H1 (cell line): ENCODE data around the gene ST6GALNAC4. TPM values are rescaled to one million over a fixed set of nuclear protein-coding genes. Genes with fewer than 3 reads are reported as not detected.

Experiments used
- CTCF ChIA-PET: fragments of 300-600 bp; sonication (Branson Sonifier 250); formaldehyde crosslinking; loops from one replicate; lab custom pipeline; 2021; ENCODE audit not compliant: partially characterized antibody; lab: Charles Lee
- POLR2A ChIA-PET: fragments of 300-600 bp; sonication (Branson Sonifier 250); formaldehyde crosslinking; loops from one replicate; lab custom pipeline; 2021; ENCODE audit warnings: inconsistent platforms; ENCODE audit not compliant: partially characterized antibody; lab: Charles Lee
- DNase-seq, 2 experiments: peaks; one replicate each; pipeline versions ENCODE4 v3.0.0 to v3.0.0-alpha.2; 2010 to 2022; ENCODE audit warnings: low spot score in 2 of 2, low read depth in 1 of 2, mixed read lengths in 1 of 2
- FAIRE-seq: peaks from 2 replicates; lab custom pipeline; 2011; peaks lifted over from hg19 to GRCh38; lab: Jason Lieb, UNC
- H2AFZ ChIP-seq: 2 replicates; pipeline ENCODE4 v1.8.1; 2012; ENCODE audit warnings: low read length, inconsistent platforms
- H2AK5ac ChIP-seq: 2 replicates; pipeline ENCODE4 v1.6.1; 2013; ENCODE audit warnings: low read depth, low read length
- H2BK120ac ChIP-seq: replicated peaks from 2 replicates; pipeline ENCODE3; 2013; ENCODE audit warnings: low read depth, low read length, inconsistent platforms
- H2BK12ac ChIP-seq: 2 replicates; pipeline ENCODE4 v1.6.1; 2013; ENCODE audit warnings: low read depth, low read length
- H2BK15ac ChIP-seq: 2 replicates; pipeline ENCODE4 v1.6.1; 2013; ENCODE audit warnings: low read length
- H2BK20ac ChIP-seq: 2 replicates; pipeline ENCODE4 v1.6.1; 2013; ENCODE audit warnings: low read length
- H2BK5ac ChIP-seq: 2 replicates; pipeline ENCODE4 v1.6.1; 2013; ENCODE audit warnings: low read depth, low read length
- H3K14ac ChIP-seq: 2 replicates; pipeline ENCODE4 v1.6.1; 2013; ENCODE audit warnings: inconsistent platforms; ENCODE audit not compliant: insufficient read length
- H3K18ac ChIP-seq: 2 replicates; pipeline ENCODE4 v1.6.1; 2013; ENCODE audit warnings: low read length; ENCODE audit errors: extremely low read depth
- H3K23ac ChIP-seq: 2 replicates; pipeline ENCODE4 v1.6.1; 2013; ENCODE audit warnings: inconsistent platforms; ENCODE audit not compliant: insufficient read length
- H3K23me2 ChIP-seq: 2 replicates; pipeline ENCODE4 v1.6.1; 2013; ENCODE audit warnings: low read depth, low read length
- H3K27ac ChIP-seq: 2 replicates; pipeline ENCODE4 v1.6.1; 2011; ENCODE audit warnings: low read depth, low read length, inconsistent platforms
- H3K27me3 ChIP-seq, 4 experiments: replicated peaks in 1 of 4; 1 replicate in 1 of 4; 2 replicates in 3 of 4; pipeline versions ENCODE4 v1.6.1 to v1.8.1; 2011 to 2013; ENCODE audit warnings: low read length in 3 of 4, mild to moderate bottlenecking in 3 of 4, inconsistent platforms in 2 of 4, mixed read lengths in 2 of 4, moderate library complexity in 1 of 4; ENCODE audit not compliant: control insufficient read depth in 3 of 4, insufficient read depth in 3 of 4; ENCODE audit errors: extremely low read depth in 1 of 4
- H3K36me3 ChIP-seq, 4 experiments: 2 replicates each; pipeline versions ENCODE4 v1.6.1 to v1.8.1; 2011 to 2013; ENCODE audit warnings: mild to moderate bottlenecking in 4 of 4, low read length in 3 of 4, moderate library complexity in 2 of 4, control low read depth in 1 of 4, inconsistent platforms in 1 of 4; ENCODE audit not compliant: insufficient read depth in 4 of 4, control insufficient read depth in 2 of 4
- H3K4ac ChIP-seq: replicated peaks from 2 replicates; pipeline ENCODE3; 2013; ENCODE audit warnings: low read length, low read depth, mixed read lengths, inconsistent platforms; ENCODE audit not compliant: insufficient read length
- H3K4me1 ChIP-seq, 4 experiments: replicated peaks in 1 of 4; 1 replicate in 1 of 4; 2 replicates in 3 of 4; pipeline versions ENCODE4 v1.6.1 to v1.8.1; 2011 to 2013; ENCODE audit warnings: low read length in 3 of 4, inconsistent platforms in 2 of 4, mixed read lengths in 1 of 4; ENCODE audit not compliant: insufficient read depth in 4 of 4, control insufficient read depth in 3 of 4
- H3K4me2 ChIP-seq, 2 experiments: 2 replicates each; pipeline versions ENCODE4 v1.6.1 to v1.8.1; 2011 to 2013; ENCODE audit warnings: low read depth in 2 of 2, low read length in 2 of 2, control low read depth in 1 of 2, inconsistent platforms in 1 of 2, mild to moderate bottlenecking in 1 of 2; ENCODE audit not compliant: insufficient read depth in 1 of 2
- H3K4me3 ChIP-seq, 4 experiments: fragments of 200-600, 300-600 bp in 1 of 4; sonication (generic), shearing (Covaris generic), sonication (Bioruptor Twin) in 1 of 4; 2 replicates each; pipeline versions ENCODE4 v1.5.1 to v1.8.1; 2011 to 2016; ENCODE audit warnings: low read length in 4 of 4, low read depth in 3 of 4, control low read depth in 2 of 4, inconsistent platforms in 2 of 4, mild to moderate bottlenecking in 2 of 4, mixed read lengths in 1 of 4, moderate library complexity in 1 of 4; ENCODE audit not compliant: insufficient read depth in 2 of 4; ENCODE audit errors: extremely low read depth in 1 of 4
- H3K56ac ChIP-seq: replicated peaks from 2 replicates; pipeline ENCODE3; 2013; ENCODE audit warnings: low read depth, mild to moderate bottlenecking, mixed read lengths, low read length, inconsistent platforms; ENCODE audit not compliant: insufficient read length
- H3K79me1 ChIP-seq: 2 replicates; pipeline ENCODE4 v1.6.1; 2013; ENCODE audit warnings: low read depth, low read length, control low read depth
- H3K79me2 ChIP-seq, 2 experiments: 2 replicates each; pipeline versions ENCODE4 v1.6.1 to v1.8.1; 2012 to 2013; ENCODE audit warnings: low read length in 2 of 2, mild to moderate bottlenecking in 2 of 2, inconsistent platforms in 1 of 2; ENCODE audit not compliant: insufficient read depth in 2 of 2, control insufficient read depth in 1 of 2
- H3K9ac ChIP-seq, 4 experiments: replicated peaks in 1 of 4; 1 replicate in 1 of 4; 2 replicates in 3 of 4; pipeline versions ENCODE4 v1.6.1 to v1.8.1; 2011 to 2013; ENCODE audit warnings: low read depth in 3 of 4, low read length in 3 of 4, control low read depth in 2 of 4, mild to moderate bottlenecking in 2 of 4, moderate library complexity in 2 of 4, inconsistent platforms in 1 of 4; ENCODE audit errors: extremely low read depth in 1 of 4
- H3K9me3 ChIP-seq, 2 experiments: 2 replicates each; pipeline versions ENCODE4 v1.6.1 to v1.8.1; 2012 to 2013; ENCODE audit warnings: mild to moderate bottlenecking in 2 of 2, moderate library complexity in 2 of 2, control low read depth in 1 of 2, inconsistent platforms in 1 of 2, low read depth in 1 of 2, low read length in 1 of 2, mixed read lengths in 1 of 2; ENCODE audit not compliant: insufficient read depth in 2 of 2
- H4K20me1 ChIP-seq, 2 experiments: replicated peaks in 1 of 2; 2 replicates each; pipeline versions ENCODE3 to v1.8.1; 2011 to 2013; ENCODE audit warnings: inconsistent platforms in 2 of 2, low read length in 2 of 2, mild to moderate bottlenecking in 1 of 2; ENCODE audit not compliant: insufficient read depth in 2 of 2, control insufficient read depth in 1 of 2
- H4K5ac ChIP-seq: 2 replicates; pipeline ENCODE4 v1.6.1; 2013; ENCODE audit warnings: low read length, low read depth, mixed read lengths, inconsistent platforms; ENCODE audit not compliant: insufficient read length
- H4K8ac ChIP-seq: 2 replicates; pipeline ENCODE4 v1.8.0; 2013; ENCODE audit warnings: mild to moderate bottlenecking, moderate library complexity, low read length, inconsistent platforms; ENCODE audit not compliant: insufficient read depth; ENCODE audit errors: extremely low read depth
- H4K91ac ChIP-seq: replicated peaks from 2 replicates; pipeline ENCODE3; 2013; ENCODE audit warnings: low read length, mixed read lengths, inconsistent platforms; ENCODE audit not compliant: insufficient read length
- CEBPB ChIP-seq: IDR thresholded peaks from 2 replicates; pipeline ENCODE4 v1.6.1; 2012; ENCODE audit warnings: low read depth, low read length
- CHD2 ChIP-seq: IDR thresholded peaks from 2 replicates; pipeline ENCODE4 v1.6.1; 2012; ENCODE audit warnings: low read length, improper control_type of control experiment
- E2F6 ChIP-seq: IDR thresholded peaks from 2 replicates; pipeline ENCODE4 v1.6.1; 2012; ENCODE audit warnings: inconsistent platforms
- MAX ChIP-seq: IDR thresholded peaks from 2 replicates; pipeline ENCODE4 v1.6.1; 2012; ENCODE audit warnings: inconsistent platforms
- POLR2AphosphoS5 ChIP-seq: IDR thresholded peaks from 2 replicates; pipeline ENCODE4 v1.6.1; 2011; ENCODE audit warnings: low read depth, low read length
- SIN3A ChIP-seq, 2 experiments: IDR thresholded peaks in 1 of 2; conservative IDR thresholded peaks in 1 of 2; 2 replicates each; pipeline ENCODE4 v1.6.1; 2011 to 2012; ENCODE audit warnings: low read length in 2 of 2, improper control_type of control experiment in 1 of 2, low read depth in 1 of 2, mild to moderate bottlenecking in 1 of 2
- SP2 ChIP-seq: IDR thresholded peaks from 2 replicates; pipeline ENCODE4 v1.6.1; 2012; ENCODE audit warnings: mild to moderate bottlenecking, low read length, inconsistent platforms
- TAF1 ChIP-seq: IDR thresholded peaks from 2 replicates; pipeline ENCODE4 v1.6.1; 2011; ENCODE audit warnings: mild to moderate bottlenecking, low read depth, low read length
- WGBS, 2 experiments: shearing (Covaris generic) in 1 of 2; methylation state at CpG; one replicate each; pipeline versions ENCODE4 v1.1.6 to v1.1.7; 2013 to 2015; ENCODE audit warnings: low lambda C conversion rate in 2 of 2, mixed read lengths in 2 of 2, inconsistent platforms in 1 of 2, low coverage in 1 of 2, missing lambda C conversion rate in 1 of 2; ENCODE audit not compliant: insufficient replicate concordance in 2 of 2, insufficient coverage in 1 of 2, insufficient read length in 1 of 2; ENCODE audit errors: extremely low coverage in 1 of 2, missing lambda C conversion rate in 1 of 2; 5-methylcytosine and 5-hydroxymethylcytosine counted together
- polyA plus RNA-seq, 7 experiments: library from polyadenylated mRNA; depleted of rRNA in 3 of 7; stranded (reverse) in 5 of 7; unstranded in 2 of 7; fragments of >200 nt in 5 of 7; fragments of 200-250 nt in 2 of 7; gene quantifications; 1 replicate in 5 of 7; 2 replicates in 1 of 7; 4 replicates in 1 of 7; pipeline versions ENCODE4 v1.2.1 to v1.2.3, GENCODE V29; 2011 to 2013; ENCODE audit warnings: missing spikeins in 2 of 7, mixed read lengths in 2 of 7
- total RNA-seq: library from RNA; stranded (reverse); fragmentation: NEBNext Ultra II Directional; extraction: Animal tissue kit (Norgen Biotek cat#: 25700); gene quantifications from 2 replicates; pipeline ENCODE4 v1.2.1, GENCODE V29; 2021

ST6GALNAC4 gene
- total and polyA plus RNA-seq, 2 of the 8 experiments (the other 6 are each of a cell fraction or from before 2014, with no cell fraction given), result 21.8 to 34.1 TPM

GRCh38 chr9:127937388-127938297, 20.8 kb upstream of the ST6GALNAC4 start, which contains the start of gene DPM2:
Gene DPM2 (minus strand): TSS chr9:127937854. CDS start chr9:127937820, 34 bp downstream.
- Histone ChIP-seq H3K9me3 (no peaks in the 10 kb centered on the region), H4K91ac (peak within 1 kb of the TSS; percentile 38), H3K56ac (peak within 1 kb of the TSS; percentile 42), H2AK5ac (peak within 1 kb of the TSS; percentile 72), H3K4ac (peak within 1 kb of the TSS; percentile 90), H3K4me1 (peaks cover 0 to 19% (median 14%) of the 10 kb centered on the region in 4 experiments; a peak in 6 of 7 replicates), H2AFZ (peak within 1 kb of the TSS; percentile 54; the same call in 1 of the 2 replicates), H3K27me3 (no peaks in the 10 kb centered on the region), H3K18ac (peak within 1 kb of the TSS; percentile 87), H2BK20ac (no peak within 1 kb of the TSS), H3K9ac (peak within 1 kb of the TSS; percentile 43 to 80 (median 68)), H3K79me2 (peaks cover 0 to 15% of the 10 kb centered on the region in 2 experiments; a peak in 1 of 4 replicates), H3K4me3 (peak within 1 kb of the TSS; percentile 76 to 98 (median 88)), H3K79me1 (peaks cover 10% of the 10 kb centered on the region), H4K8ac (peak within 1 kb of the TSS; percentile 96), H3K36me3 (peaks cover 0 to 11% (median 5%) of the 10 kb centered on the region in 4 experiments; a peak in 6 of 8 replicates), H2BK12ac (0 out of 2 replicates have a peak within 1 kb of the TSS, but pooled peaks have one; percentile 68), H4K5ac (peak within 1 kb of the TSS; percentile 72), H2BK15ac (peak within 1 kb of the TSS; percentile 61; the same call in 1 of the 2 replicates), H4K20me1 (peaks cover 1 to 22% of the 10 kb centered on the region in 2 experiments), H3K23me2 (peaks cover 13% of the 10 kb centered on the region; the same call in 1 of the 2 replicates), H3K27ac (peak within 1 kb of the TSS; percentile 46; the same call in 1 of the 2 replicates), H2BK5ac (peak within 1 kb of the TSS; percentile 81), H3K23ac (no peak within 1 kb of the TSS), H3K4me2 (peak within 1 kb of the TSS; percentile 84 to 95), H3K14ac (no peak within 1 kb of the TSS), H2BK120ac (no peak within 1 kb of the TSS)
- 7% methylated on average over 58 of the region's 60 CpGs; no CpG with 5 or more reads in 1 of the 2 experiments for WGBS, 2 experiments
- POLR2A ChIA-PET, result interaction anchor here (0.8 to 1.4 kb wide), 9 partner anchors 9 to 160 kb away, joined by 3 to 4 read pairs (median 4); no protein-coding TSS in a partner anchor
- CTCF ChIA-PET, result interaction anchor here (1.3 to 35.5 kb wide), 3 partner anchors 16 to 93 kb away, joined by 3 to 825 read pairs (median 143); no protein-coding TSS in a partner anchor
- DNase-seq (peak in 1 of 2 experiments; percentile 83), FAIRE-seq (no peak)
- TF ChIP-seq CEBPB, result no peak
- TF ChIP-seq CHD2, result peak; percentile 59; the same call in 1 of the 2 replicates
- no peak for TF ChIP-seq SP2
- 0 out of 2 replicates have a peak, but pooled peaks have one; percentile 47 for TF ChIP-seq E2F6
- TF ChIP-seq MAX, result peak; percentile 22; the same call in 1 of the 2 replicates
- TF ChIP-seq TAF1, result peak; percentile 68; the same call in 1 of the 2 replicates
- peak; percentile 52 for TF ChIP-seq POLR2AphosphoS5
- peak in 1 of 2 experiments; percentile 74; a peak in 2 of 4 replicates for TF ChIP-seq SIN3A (conservative IDR thresholded peaks at IDR 0.05 in 1 of 2, IDR thresholded peaks at IDR 0.05 in 1 of 2; ENCODE audit: low read depth in 1 of 2, low read length in 2 of 2)
